ENCODE data around the gene CYSLTR1. TPM values are rescaled to one million over a fixed set of nuclear protein-coding genes. Genes with fewer than 3 reads are reported as not detected.

CYSLTR1 gene
- 10 to 100 TPM; 20.8 to 23.8 TPM for total RNA-seq

GRCh38 chrX:78327370-78328086 lies at the start of gene CYSLTR1:
TSS of gene CYSLTR1 (minus strand) at chrX:78327611. CDS start at chrX:78273746, 53,865 bp downstream.
- ChIA-PET POLR2A (no interaction called here), CTCF (interaction anchor here (1.1 to 1.7 kb wide), 2 partner anchors 9 to 11 kb away, joined by 3 to 5 read pairs; no protein-coding TSS in a partner anchor)
- Mint-ChIP-seq H3K9me3 (no peaks in the 10 kb centered on the region), H3K27ac (peak within 1 kb of the TSS; percentile 87), H3K4me1 (peaks cover 67% of the 10 kb centered on the region), H3K4me3 (peak within 1 kb of the TSS; percentile 86), H3K36me3 (ENCODE audit: low read depth) (peaks cover 10% of the 10 kb centered on the region), H3K27me3 (no peaks in the 10 kb centered on the region)
- DNase-seq = no peak

GRCh38 chrX:78377186-78377585 lies 49.8 kb upstream of the CYSLTR1 start:
- ChIA-PET CTCF (no interaction called here), POLR2A (no interaction called here)
- no peak overlapping the region for H3K27ac Mint-ChIP-seq
- H3K36me3 Mint-ChIP-seq (ENCODE audit: low read depth) = peaks cover 9% of the 10 kb centered on the region
- no peak overlapping the region for H3K4me3 Mint-ChIP-seq
- H3K27me3 Mint-ChIP-seq = no peaks in the 10 kb centered on the region
- DNase-seq = no peak
- peaks cover 13% of the 10 kb centered on the region for H3K9me3 Mint-ChIP-seq
- peaks cover 15% of the 10 kb centered on the region for H3K4me1 Mint-ChIP-seq

- POLR2A ChIA-PET = no interaction called here
- Mint-ChIP-seq H3K4me3 (no peak overlapping the region), H3K27me3 (no peaks in the 10 kb centered on the region), H3K9me3 (peaks cover 17% of the 10 kb centered on the region), H3K36me3 (ENCODE audit: low read depth) (peaks cover 6% of the 10 kb centered on the region), H3K27ac (peak overlapping the region; percentile 13), H3K4me1 (peaks cover 27% of the 10 kb centered on the region)
- CTCF ChIA-PET = interaction anchor here (0.8 kb wide), 1 partner anchor 54 kb away, joined by 3 read pairs; no protein-coding TSS in a partner anchor
- DNase-seq = no peak
Measured at GRCh38 chrX:78375894-78376293, 48.5 kb upstream of the CYSLTR1 start.

- no peak for DNase-seq
- peaks cover 8% of the 10 kb centered on the region for H3K9me3 Mint-ChIP-seq
- POLR2A ChIA-PET = no interaction called here
- peaks cover 6% of the 10 kb centered on the region for H3K4me1 Mint-ChIP-seq
- no peak overlapping the region for H3K4me3 Mint-ChIP-seq
- CTCF ChIA-PET = no interaction called here
- no peak overlapping the region for H3K27ac Mint-ChIP-seq
- no peaks in the 10 kb centered on the region for H3K27me3 Mint-ChIP-seq
- no peaks in the 10 kb centered on the region for H3K36me3 Mint-ChIP-seq (ENCODE audit: low read depth)
Measured at GRCh38 chrX:78366576-78366975, 39.2 kb upstream of the CYSLTR1 start.

GRCh38 chrX:78357342-78358055 lies 30.1 kb upstream of the CYSLTR1 start:
- no peaks in the 10 kb centered on the region for H3K4me1 Mint-ChIP-seq
- H3K27ac Mint-ChIP-seq = no peak overlapping the region
- no peak overlapping the region for H3K4me3 Mint-ChIP-seq
- DNase-seq = no peak
- H3K27me3 Mint-ChIP-seq = no peaks in the 10 kb centered on the region
- H3K9me3 Mint-ChIP-seq = no peaks in the 10 kb centered on the region
- no peaks in the 10 kb centered on the region for H3K36me3 Mint-ChIP-seq (ENCODE audit: low read depth)
- ChIA-PET CTCF (no interaction called here), POLR2A (no interaction called here)

- Mint-ChIP-seq H3K36me3 (ENCODE audit: low read depth) (peaks cover 5% of the 10 kb centered on the region), H3K27me3 (no peaks in the 10 kb centered on the region), H3K4me3 (no peak overlapping the region), H3K27ac (peak overlapping the region; percentile 76), H3K4me1 (peaks cover 64% of the 10 kb centered on the region), H3K9me3 (peaks cover 8% of the 10 kb centered on the region)
- ChIA-PET POLR2A (no interaction called here), CTCF (interaction anchor here (1.2 to 1.4 kb wide), 2 partner anchors 10 to 18 kb away, joined by 3 to 4 read pairs; no protein-coding TSS in a partner anchor)
- peak; percentile 27 for DNase-seq
Measured at GRCh38 chrX:78333521-78333920, 6.1 kb upstream of the CYSLTR1 start.

- ChIA-PET CTCF (interaction anchor here (1.2 to 1.6 kb wide), 3 partner anchors 9 to 14 kb away, joined by 3 to 5 read pairs (median 3); no protein-coding TSS in a partner anchor), POLR2A (no interaction called here)
- no peaks in the 10 kb centered on the region for H3K27me3 Mint-ChIP-seq
- peaks cover 5% of the 10 kb centered on the region for H3K36me3 Mint-ChIP-seq (ENCODE audit: low read depth)
- peak overlapping the region; percentile 39 for H3K27ac Mint-ChIP-seq
- DNase-seq = no peak
- H3K4me1 Mint-ChIP-seq = peaks cover 78% of the 10 kb centered on the region
- H3K4me3 Mint-ChIP-seq = no peak overlapping the region
- H3K9me3 Mint-ChIP-seq = peaks cover 5% of the 10 kb centered on the region
Measured at GRCh38 chrX:78331708-78332107, 4.3 kb upstream of the CYSLTR1 start.

- Mint-ChIP-seq H3K4me3 (no peak overlapping the region), H3K27me3 (no peaks in the 10 kb centered on the region), H3K36me3 (ENCODE audit: low read depth) (peaks cover 2% of the 10 kb centered on the region), H3K9me3 (peaks cover 2% of the 10 kb centered on the region), H3K4me1 (peaks cover 74% of the 10 kb centered on the region), H3K27ac (peak overlapping the region; percentile 57)
- DNase-seq = no peak
- CTCF ChIA-PET = interaction anchor here (1.5 kb wide), 1 partner anchor 13 kb away, joined by 4 read pairs; no protein-coding TSS in a partner anchor
- POLR2A ChIA-PET = no interaction called here
Measured at GRCh38 chrX:78330540-78330939, 3.1 kb upstream of the CYSLTR1 start.

- no peaks in the 10 kb centered on the region for H3K27me3 Mint-ChIP-seq
- H3K27ac Mint-ChIP-seq = peak overlapping the region; percentile 92
- no peak for DNase-seq
- CTCF ChIA-PET = interaction anchor here (1.5 kb wide), 1 partner anchor 14 kb away, joined by 4 read pairs; no protein-coding TSS in a partner anchor
- H3K36me3 Mint-ChIP-seq (ENCODE audit: low read depth) = peaks cover 2% of the 10 kb centered on the region
- H3K4me3 Mint-ChIP-seq = peak overlapping the region; percentile 39
- POLR2A ChIA-PET = no interaction called here
- H3K4me1 Mint-ChIP-seq = peaks cover 71% of the 10 kb centered on the region
- H3K9me3 Mint-ChIP-seq = no peaks in the 10 kb centered on the region
Measured at GRCh38 chrX:78330068-78330467, 2.7 kb upstream of the CYSLTR1 start.

GRCh38 chrX:78329486-78329885 lies 2.1 kb upstream of the CYSLTR1 start:
- H3K9me3 Mint-ChIP-seq = no peaks in the 10 kb centered on the region
- ChIA-PET POLR2A (no interaction called here), CTCF (no interaction called here)
- peaks cover 69% of the 10 kb centered on the region for H3K4me1 Mint-ChIP-seq
- H3K36me3 Mint-ChIP-seq (ENCODE audit: low read depth) = peaks cover 1% of the 10 kb centered on the region
- no peaks in the 10 kb centered on the region for H3K27me3 Mint-ChIP-seq
- H3K4me3 Mint-ChIP-seq = peak overlapping the region; percentile 39
- peak overlapping the region; percentile 92 for H3K27ac Mint-ChIP-seq
- DNase-seq = no peak

- Mint-ChIP-seq H3K9me3 (no peaks in the 10 kb centered on the region), H3K36me3 (ENCODE audit: low read depth) (peaks cover 16% of the 10 kb centered on the region), H3K27ac (peak overlapping the region; percentile 87), H3K27me3 (no peaks in the 10 kb centered on the region), H3K4me3 (peak overlapping the region; percentile 86), H3K4me1 (peaks cover 67% of the 10 kb centered on the region)
- DNase-seq = no peak
- CTCF ChIA-PET = interaction anchor here (0.5 to 1.7 kb wide), 2 partner anchors 10 to 422 kb away, joined by 3 to 5 read pairs; no protein-coding TSS in a partner anchor
- POLR2A ChIA-PET = no interaction called here
Measured at GRCh38 chrX:78326401-78326800, 1.0 kb downstream of the CYSLTR1 start.

GRCh38 chrX:78322863-78323262 lies 4.5 kb downstream of the CYSLTR1 start:
- DNase-seq = no peak
- ChIA-PET CTCF (interaction anchor here (1.2 to 1.4 kb wide), 2 partner anchors 9 to 53 kb away, joined by 3 to 5 read pairs; no protein-coding TSS in a partner anchor), POLR2A (no interaction called here)
- H3K27me3 Mint-ChIP-seq = no peaks in the 10 kb centered on the region
- H3K36me3 Mint-ChIP-seq (ENCODE audit: low read depth) = peaks cover 31% of the 10 kb centered on the region
- peak overlapping the region; percentile 85 for H3K27ac Mint-ChIP-seq
- peak overlapping the region; percentile 64 for H3K4me3 Mint-ChIP-seq
- peaks cover 9% of the 10 kb centered on the region for H3K9me3 Mint-ChIP-seq
- peaks cover 47% of the 10 kb centered on the region for H3K4me1 Mint-ChIP-seq

- H3K4me3 Mint-ChIP-seq = peak overlapping the region; percentile 16
Measured at GRCh38 chrX:78321809-78322208, 5.6 kb downstream of the CYSLTR1 start.

More at GRCh38 chrX:78321809-78322208, 5.6 kb downstream of the CYSLTR1 start:
- peak; percentile 65 for DNase-seq
- Mint-ChIP-seq H3K36me3 (ENCODE audit: low read depth) (peaks cover 36% of the 10 kb centered on the region), H3K9me3 (peaks cover 9% of the 10 kb centered on the region), H3K27ac (peak overlapping the region; percentile 85), H3K27me3 (no peaks in the 10 kb centered on the region), H3K4me1 (peaks cover 40% of the 10 kb centered on the region)
- ChIA-PET POLR2A (no interaction called here), CTCF (interaction anchor here (1.0 to 1.4 kb wide), 4 partner anchors 10 to 54 kb away, joined by 3 to 5 read pairs (median 3); no protein-coding TSS in a partner anchor)
